Sigmoid colon (tissue), 7 donors: ENCODE measurements around the gene HADH. TPM values are rescaled to one million over a fixed set of nuclear protein-coding genes. Genes with fewer than 3 reads are reported as not detected.
A peak's percentile ranks its signal among the peaks of the same experiment; 100 is the strongest.

ENCODE experiments used
- DNase-seq: peaks from one replicate; pipeline ENCODE4 v3.0.0-alpha.2; 2019
- H3K27ac ChIP-seq, 4 donors: fragments of 200-600 bp; sonication (generic); one replicate each; pipeline ENCODE4 v1.5.1; 2016 to 2019; ENCODE audit warnings: mild to moderate bottlenecking in 1 of 4
- H3K27me3 ChIP-seq, 3 donors: fragments of 200-600 bp; sonication (generic); one replicate each; pipeline ENCODE4 v1.5.1; 2019; ENCODE audit warnings: mild to moderate bottlenecking in 1 of 3
- H3K36me3 ChIP-seq, 4 donors: fragments of 200-600 bp; sonication (generic); one replicate each; pipeline ENCODE4 v1.5.1; 2016 to 2019
- H3K4me1 ChIP-seq, 4 donors: fragments of 200-600 bp; sonication (generic); one replicate each; pipeline ENCODE4 v1.5.1; 2017 to 2019
- H3K4me3 ChIP-seq, 4 donors: fragments of 200-600 bp; sonication (generic); one replicate each; pipeline ENCODE4 v1.5.1; 2017 to 2019; ENCODE audit warnings: mild to moderate bottlenecking in 2 of 4, moderate library complexity in 1 of 4
- H3K9me3 ChIP-seq, 4 donors: fragments of 200-600 bp in 3 of 4; sonication (generic) in 3 of 4; one replicate each; pipeline versions ENCODE4 v1.5.1 to v1.6.1; 2013 to 2019
- EP300 ChIP-seq, 4 donors: sonication (generic); formaldehyde crosslinking; IDR thresholded peaks; one replicate each; pipeline ENCODE4 v1.6.1; 2017; ENCODE audit warnings: antibody characterized with exemption in 4 of 4
- POLR2A ChIP-seq, 2 donors: fragments of 450-650 bp; IDR thresholded peaks; one replicate each; pipeline ENCODE4 v1.6.1; 2016; ENCODE audit warnings: antibody characterized with exemption in 2 of 2, mild to moderate bottlenecking in 2 of 2, moderate library complexity in 2 of 2
- POLR2AphosphoS5 ChIP-seq, 4 donors: sonication (generic); formaldehyde crosslinking; IDR thresholded peaks; one replicate each; pipeline ENCODE4 v1.6.1; 2017; ENCODE audit warnings: antibody characterized with exemption in 4 of 4
- WGBS, 2 donors: extraction: QIAGEN DNeasy Blood & Tissue Kit; methylation state at CpG; one replicate each; pipeline ENCODE4 v1.1.7; 2013; 5-methylcytosine and 5-hydroxymethylcytosine counted together
- intact Hi-C: fragments of 100-400 bp; cut with DNase I; formaldehyde crosslinking; loops from one replicate; pipeline ENCODE4 v1.15.1; 2023
- polyA plus RNA-seq, 3 donors: library from polyadenylated mRNA; stranded (reverse); fragments of 200-250 nt; gene quantifications; one replicate each; pipeline ENCODE4 v1.2.3, GENCODE V29; 2013
- total RNA-seq, 4 donors: library from RNA; depleted of rRNA; stranded (reverse); fragments of >200 nt; gene quantifications; one replicate each; pipeline ENCODE4 v1.1.0, GENCODE V29; 2016
- TF ChIP-seq, protein P1 (sequence below), 4 experiments: fragments of 450-650 bp in 3 of 4; fragments of 200-600 bp in 1 of 4; IDR thresholded peaks; one replicate each; pipeline ENCODE4 v1.5.1; 2016 to 2019; ENCODE audit warnings: antibody characterized with exemption in 4 of 4, mild to moderate bottlenecking in 3 of 4, moderate library complexity in 2 of 4
- donor health status: healthy with polysubstance abuse.
- donor health status: Bipolar disorder and iron deficiency.
- donor health status: healthy.

HADH gene
- total and polyA plus RNA-seq, 7 donors: 46.6 to 229 (median 99.6) TPM

DNA sequence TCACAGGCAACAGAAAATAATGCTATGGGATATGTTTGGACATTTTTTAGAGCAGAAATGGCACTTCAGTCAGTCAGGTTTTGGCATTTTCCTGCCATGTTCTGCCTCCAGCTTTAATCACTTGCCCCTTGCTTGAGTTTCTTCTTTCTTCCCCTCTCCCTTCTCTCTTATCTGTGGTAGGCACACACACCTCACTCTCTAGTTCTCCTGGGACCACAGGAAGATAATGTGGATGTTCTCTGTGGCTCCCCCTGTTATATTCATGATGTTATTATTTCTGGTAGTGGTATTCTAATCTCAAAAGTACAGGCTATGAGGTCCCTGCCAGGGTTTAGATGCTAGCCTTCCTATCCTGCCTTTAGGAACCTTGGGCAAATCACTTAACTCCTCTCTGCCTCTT is 5.2 kb downstream of the HADH start:
- no peaks in the 10 kb centered on the region for H3K36me3 ChIP-seq
- TF ChIP-seq POLR2A (IDR thresholded peaks at IDR 0.05) (no peak), EP300 (IDR thresholded peaks at IDR 0.05) (no peak), POLR2AphosphoS5 (IDR thresholded peaks at IDR 0.05) (no peak)
- TF ChIP-seq, protein P1, sequence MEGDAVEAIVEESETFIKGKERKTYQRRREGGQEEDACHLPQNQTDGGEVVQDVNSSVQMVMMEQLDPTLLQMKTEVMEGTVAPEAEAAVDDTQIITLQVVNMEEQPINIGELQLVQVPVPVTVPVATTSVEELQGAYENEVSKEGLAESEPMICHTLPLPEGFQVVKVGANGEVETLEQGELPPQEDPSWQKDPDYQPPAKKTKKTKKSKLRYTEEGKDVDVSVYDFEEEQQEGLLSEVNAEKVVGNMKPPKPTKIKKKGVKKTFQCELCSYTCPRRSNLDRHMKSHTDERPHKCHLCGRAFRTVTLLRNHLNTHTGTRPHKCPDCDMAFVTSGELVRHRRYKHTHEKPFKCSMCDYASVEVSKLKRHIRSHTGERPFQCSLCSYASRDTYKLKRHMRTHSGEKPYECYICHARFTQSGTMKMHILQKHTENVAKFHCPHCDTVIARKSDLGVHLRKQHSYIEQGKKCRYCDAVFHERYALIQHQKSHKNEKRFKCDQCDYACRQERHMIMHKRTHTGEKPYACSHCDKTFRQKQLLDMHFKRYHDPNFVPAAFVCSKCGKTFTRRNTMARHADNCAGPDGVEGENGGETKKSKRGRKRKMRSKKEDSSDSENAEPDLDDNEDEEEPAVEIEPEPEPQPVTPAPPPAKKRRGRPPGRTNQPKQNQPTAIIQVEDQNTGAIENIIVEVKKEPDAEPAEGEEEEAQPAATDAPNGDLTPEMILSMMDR (IDR thresholded peaks at IDR 0.05): no peak
- H3K27ac ChIP-seq: peak overlapping the region in 3 of 4 donors; percentile 23 to 96 (median 29)
- no peak for DNase-seq
- H3K27me3 ChIP-seq: no peaks in the 10 kb centered on the region
- H3K4me3 ChIP-seq: no peak overlapping the region
- intact Hi-C loops: loop anchor here (10.0 kb wide), 1 partner anchor 750 kb away; no protein-coding TSS in a partner anchor
- peaks cover 0 to 79% (median 64%) of the 10 kb centered on the region in 4 donors for H3K4me1 ChIP-seq
- H3K9me3 ChIP-seq: no peaks in the 10 kb centered on the region

DNA sequence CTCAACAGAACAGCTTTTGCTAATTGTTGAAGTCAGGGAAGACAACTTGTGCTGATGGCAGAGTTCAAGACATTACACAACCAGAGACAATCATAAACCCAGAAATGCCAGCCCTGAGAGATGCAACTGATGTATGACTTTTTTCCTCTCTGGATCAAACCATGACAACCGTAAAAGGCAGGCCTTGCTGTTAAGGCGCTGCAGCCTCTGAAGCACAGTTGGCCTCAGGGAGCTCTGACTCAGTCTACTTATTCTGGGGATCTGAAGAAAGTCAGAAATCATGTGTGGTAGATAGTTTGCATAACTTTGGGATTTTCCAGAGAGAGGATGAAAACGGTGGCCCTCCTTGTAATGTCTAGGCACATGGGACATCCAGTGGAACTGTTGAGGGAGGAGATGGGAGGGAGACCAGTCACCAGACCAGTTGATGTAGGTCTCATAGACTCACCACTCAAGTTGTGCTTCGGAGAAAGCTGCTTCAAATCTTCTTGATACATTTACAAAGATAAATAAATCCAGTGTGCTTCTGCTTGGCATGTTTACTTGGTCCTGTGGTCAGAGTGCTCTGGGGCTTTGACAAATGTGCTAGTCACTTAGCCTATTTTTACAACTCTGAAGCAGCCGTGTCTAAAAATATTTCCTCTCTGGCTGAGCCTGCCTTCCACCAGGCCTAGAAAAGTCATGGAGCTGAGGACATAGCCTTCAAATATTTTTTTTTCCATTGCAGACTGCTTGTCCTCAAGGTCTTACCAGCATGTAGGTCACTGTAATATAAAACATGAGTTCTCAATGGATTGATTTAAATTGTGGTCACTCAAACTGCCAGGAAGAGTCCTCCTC is 7.5 kb downstream of the HADH start:
- Histone ChIP-seq H3K4me3 (no peak overlapping the region), H3K4me1 (peaks cover 0 to 66% (median 53%) of the 10 kb centered on the region in 4 donors), H3K36me3 (no peaks in the 10 kb centered on the region), H3K27ac (peak overlapping the region; percentile 69 to 96 (median 83)), H3K27me3 (no peaks in the 10 kb centered on the region), H3K9me3 (no peaks in the 10 kb centered on the region)
- peak; percentile 84 for DNase-seq
- intact Hi-C loops: loop anchor here (1.0 to 10.0 kb wide), 3 partner anchors 66 to 752 kb away; partner anchors contain the start of gene CYP2U1
- 72 to 81% methylated on average over 5 of the region's 5 CpGs for WGBS, 2 donors
- peak; percentile 53 to 84 (median 73) for TF ChIP-seq EP300 (IDR thresholded peaks at IDR 0.05)
- peak; percentile 70 to 79 (median 76) for TF ChIP-seq POLR2AphosphoS5 (IDR thresholded peaks at IDR 0.05)
- TF ChIP-seq, protein P1 (IDR thresholded peaks at IDR 0.05): no peak
- no peak for TF ChIP-seq POLR2A (IDR thresholded peaks at IDR 0.05)

DNA sequence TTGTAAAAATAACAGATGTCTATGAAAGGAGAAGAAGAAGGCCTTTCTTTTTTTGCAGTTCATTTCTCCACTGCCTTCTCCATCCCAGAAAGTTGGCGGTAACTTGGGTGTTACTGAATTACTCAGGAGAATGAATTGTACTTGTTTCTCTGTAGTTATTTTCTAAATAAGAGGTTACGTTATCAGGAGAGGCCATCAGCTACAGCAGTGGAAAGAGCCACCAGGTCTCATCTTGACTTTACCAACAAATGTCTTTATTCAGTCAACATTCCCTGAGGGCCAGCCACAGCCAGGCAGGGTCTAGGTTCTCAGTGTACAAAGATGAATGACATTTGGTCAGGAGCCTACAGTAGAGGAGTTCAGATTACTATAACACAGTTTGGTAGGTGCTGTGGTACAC is 8.1 kb downstream of the HADH start:
- H3K4me3 ChIP-seq: no peak overlapping the region
- intact Hi-C loops: loop anchor here (1.0 to 10.0 kb wide), 3 partner anchors 67 to 753 kb away; partner anchors contain the start of gene CYP2U1
- H3K27me3 ChIP-seq: no peaks in the 10 kb centered on the region
- no peaks in the 10 kb centered on the region for H3K36me3 ChIP-seq
- H3K4me1 ChIP-seq: peaks cover 0 to 60% (median 49%) of the 10 kb centered on the region in 4 donors
- H3K9me3 ChIP-seq: no peaks in the 10 kb centered on the region
- DNase-seq: no peak
- H3K27ac ChIP-seq: peak overlapping the region; percentile 69 to 96 (median 83)
- WGBS, 2 donors: 89 to 94% methylated on average over 2 of the region's 2 CpGs
- no peak for TF ChIP-seq EP300 (IDR thresholded peaks at IDR 0.05)
- no peak for TF ChIP-seq POLR2AphosphoS5 (IDR thresholded peaks at IDR 0.05)
- TF ChIP-seq POLR2A (IDR thresholded peaks at IDR 0.05): no peak
- TF ChIP-seq, protein P1 (IDR thresholded peaks at IDR 0.05): no peak

DNA sequence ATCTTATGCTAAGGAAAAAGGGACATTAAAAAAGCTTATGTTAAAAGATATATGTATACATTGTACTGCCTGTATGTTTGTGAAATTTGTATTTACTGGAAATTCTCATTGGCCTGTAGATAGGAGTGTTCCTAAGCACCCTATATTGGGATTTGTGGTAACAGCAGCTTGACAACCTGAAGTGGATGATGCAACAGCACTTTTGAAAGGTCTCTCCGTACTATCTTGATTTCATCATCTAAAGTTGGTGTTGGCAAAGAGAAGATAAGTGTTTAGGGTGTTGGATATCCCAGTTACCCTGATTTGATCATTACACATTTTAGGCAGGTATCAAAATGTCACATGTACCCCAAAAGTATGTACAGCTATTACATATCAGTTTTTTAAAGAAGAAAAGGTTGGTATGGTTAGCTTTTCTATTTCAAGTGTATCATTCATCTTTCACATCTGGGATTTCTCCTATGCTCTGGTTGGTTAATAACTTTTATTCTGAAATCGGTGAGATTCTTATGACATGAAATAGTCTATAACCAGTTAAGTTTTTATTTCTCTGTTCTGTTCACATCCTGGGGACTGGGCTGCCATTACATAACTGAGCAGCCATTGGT is 10.3 kb downstream of the HADH start:
- WGBS, 2 donors: 92 to 96% methylated on average over 2 of the region's 2 CpGs
- no peak for DNase-seq
- intact Hi-C loops: loop anchor here (10.0 kb wide), 1 partner anchor 755 kb away; no protein-coding TSS in a partner anchor
- H3K27me3 ChIP-seq: no peaks in the 10 kb centered on the region
- H3K27ac ChIP-seq: peak overlapping the region in 2 of 4 donors; percentile 85 to 96
- H3K36me3 ChIP-seq: no peaks in the 10 kb centered on the region
- peak in 1 of 4 donors; percentile 34 for TF ChIP-seq POLR2AphosphoS5 (IDR thresholded peaks at IDR 0.05)
- TF ChIP-seq, protein P1 (IDR thresholded peaks at IDR 0.05): no peak
- TF ChIP-seq EP300 (IDR thresholded peaks at IDR 0.05): no peak
- TF ChIP-seq POLR2A (IDR thresholded peaks at IDR 0.05): no peak
- no peak overlapping the region for H3K4me3 ChIP-seq
- no peaks in the 10 kb centered on the region for H3K9me3 ChIP-seq
- peaks cover 0 to 61% (median 49%) of the 10 kb centered on the region in 4 donors for H3K4me1 ChIP-seq
